Upper lobe of left lung (tissue), 4 donors: ENCODE results near the gene ACOT8.

Experiments used
- CTCF ChIP-seq, 6 experiments: fragments of 450-650 bp in 4 of 6; fragments of 200-600 bp in 2 of 6; sonication (generic) in 2 of 6; IDR thresholded peaks; one replicate each; pipeline ENCODE4 v1.5.1; 2016 to 2019; ENCODE audit warnings: antibody characterized with exemption in 6 of 6
- EP300 ChIP-seq, 4 donors: sonication (generic); formaldehyde crosslinking; IDR thresholded peaks; one replicate each; pipeline ENCODE4 v1.5.1; 2017; ENCODE audit warnings: antibody characterized with exemption in 4 of 4, control low read depth in 2 of 4
- POLR2A ChIP-seq, 4 donors: fragments of 450-650 bp; IDR thresholded peaks; one replicate each; pipeline ENCODE4 v1.5.1; 2016 to 2017; ENCODE audit warnings: antibody characterized with exemption in 4 of 4, mild to moderate bottlenecking in 2 of 4
- POLR2AphosphoS5 ChIP-seq, 2 donors: sonication (generic); formaldehyde crosslinking; IDR thresholded peaks; one replicate each; pipeline ENCODE4 v1.5.1; 2017; ENCODE audit warnings: antibody characterized with exemption in 2 of 2

- TF ChIP-seq POLR2AphosphoS5 (IDR thresholded peaks at IDR 0.05) (no peak), EP300 (IDR thresholded peaks at IDR 0.05) (no peak), CTCF (IDR thresholded peaks at IDR 0.05) (no peak), POLR2A (IDR thresholded peaks at IDR 0.05) (no peak)
Observed at GRCh38 chr20:45861221-45862075, 4.3 kb upstream of the ACOT8 start.
